GM19463 (cell line): ENCODE results near the gene RAD23B.
"Not testable (repeated sequence)": the region's sequence is repeated elsewhere in the genome, so short reads cannot be mapped to it uniquely, and the experiment has no call there.

Experiments used
- ATAC-seq: cut with Tn5 transposase; IDR thresholded peaks from one replicate; pipeline ENCODE4 v1.9.1; 2021; ENCODE audit warnings: mild to moderate bottlenecking, moderate library complexity; ENCODE audit not compliant: unreplicated experiment

The RAD23B gene

GRCh38 chr9:107282759-107283622 lies at the start of gene RAD23B:
Gene RAD23B (plus strand): TSS chr9:107283279. CDS start chr9:107283630, 351 bp downstream.
- peak; percentile 83 for ATAC-seq

DNA sequence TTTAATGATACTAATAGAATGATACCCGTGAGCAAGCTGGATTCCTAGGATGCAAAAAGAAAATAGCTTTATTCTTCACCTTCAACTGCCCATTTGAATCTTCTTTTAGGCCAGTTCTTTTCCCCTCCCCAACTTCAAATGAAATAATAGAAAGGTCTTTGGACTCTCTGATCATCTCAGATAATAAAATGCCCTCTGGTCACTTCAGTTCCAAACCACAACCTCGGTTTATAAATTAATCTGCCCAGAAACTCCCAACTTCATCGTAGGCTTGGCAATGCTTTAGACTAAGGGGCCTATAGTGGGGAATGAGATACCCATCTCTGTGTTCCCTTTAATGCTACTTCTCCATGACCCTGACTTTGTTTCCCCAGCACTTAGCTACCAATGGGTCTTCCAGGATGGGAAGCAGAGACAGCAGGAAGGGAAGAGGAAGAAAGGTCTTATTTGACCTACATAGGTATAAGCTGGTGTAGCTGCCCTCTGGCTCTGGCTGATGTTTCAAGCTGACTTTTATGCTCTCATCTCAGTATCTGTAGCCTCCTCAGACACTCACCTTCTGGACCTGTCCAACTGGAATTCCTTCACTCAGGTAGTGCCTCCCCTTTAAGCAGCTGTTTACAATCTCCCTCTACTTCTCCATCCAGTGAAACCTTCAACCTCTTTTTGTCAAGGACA lies 47.2 kb upstream of the RAD23B start:
- no peak for ATAC-seq

DNA sequence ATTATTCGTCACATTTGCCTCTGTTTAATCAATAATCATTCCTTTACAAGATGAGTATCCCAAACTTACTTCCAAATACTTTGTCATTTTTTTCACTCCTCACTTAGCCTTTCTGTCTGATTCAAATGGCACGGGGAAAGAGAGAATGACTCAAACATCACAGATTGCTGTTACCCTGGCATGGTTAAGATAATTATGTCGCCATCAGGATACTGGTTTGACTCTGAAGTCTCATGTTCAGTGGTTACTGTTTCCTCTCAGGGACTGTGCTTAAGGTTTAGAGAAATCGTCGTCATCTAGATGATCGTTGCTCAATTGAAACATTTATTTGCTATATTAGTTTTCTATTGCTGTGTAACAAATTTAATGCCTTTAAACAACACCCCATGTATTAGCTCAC lies 45.2 kb upstream of the RAD23B start:
- no peak for ATAC-seq

GRCh38 chr9:107239474-107239873 lies 43.6 kb upstream of the RAD23B start:
- ATAC-seq = no peak

GRCh38 chr9:107240260-107240659 lies 42.8 kb upstream of the RAD23B start:
- ATAC-seq = no peak

DNA sequence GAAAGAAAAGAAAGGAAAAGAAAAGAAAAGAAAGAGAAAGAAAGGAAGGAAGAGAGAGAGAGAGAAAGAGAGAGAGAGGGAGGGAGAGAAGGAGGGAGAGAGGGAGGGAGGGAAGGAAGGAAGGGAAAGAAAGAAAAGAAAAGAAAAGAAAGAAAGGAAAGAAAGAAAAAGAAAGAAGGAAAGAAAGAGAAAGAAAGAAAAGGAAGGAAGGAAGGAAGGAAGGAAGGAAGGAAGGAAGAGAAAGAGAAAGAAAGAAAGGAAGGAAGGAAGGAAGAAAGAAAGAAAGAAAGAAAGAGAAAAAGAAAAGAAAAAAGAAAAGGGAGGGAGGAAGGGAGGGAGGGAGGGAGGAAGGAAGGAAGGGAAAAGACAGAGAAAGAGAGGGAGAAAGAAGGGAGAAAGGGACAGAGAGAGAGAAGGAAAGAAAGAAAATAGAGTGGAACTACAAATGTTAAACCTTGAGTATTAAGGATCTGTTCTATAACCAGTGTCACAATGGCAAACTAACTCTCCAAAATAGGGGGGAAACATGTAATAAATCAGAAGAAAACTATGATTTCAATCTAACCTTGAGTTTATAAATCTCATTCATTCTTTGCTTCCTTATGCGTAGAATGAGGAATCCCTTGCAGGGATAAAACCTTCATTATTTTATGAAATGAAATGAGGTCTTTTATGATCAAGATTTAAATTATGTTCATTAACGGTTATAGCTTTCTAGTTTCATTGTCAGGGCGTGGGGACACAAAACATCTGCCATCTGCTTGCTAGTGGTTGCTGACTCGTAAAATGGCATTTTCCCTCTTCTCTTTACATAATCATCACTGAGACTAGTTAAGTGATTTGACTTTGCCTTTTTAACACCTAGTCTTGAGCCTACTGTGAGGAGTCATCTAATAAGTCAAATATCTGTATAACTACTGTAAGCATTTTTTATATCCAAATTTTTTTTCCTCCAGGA lies 40.7 kb upstream of the RAD23B start:
- ATAC-seq = no peak

GRCh38 chr9:107243742-107244141 lies 39.3 kb upstream of the RAD23B start:
- peak; percentile 82 for ATAC-seq

DNA sequence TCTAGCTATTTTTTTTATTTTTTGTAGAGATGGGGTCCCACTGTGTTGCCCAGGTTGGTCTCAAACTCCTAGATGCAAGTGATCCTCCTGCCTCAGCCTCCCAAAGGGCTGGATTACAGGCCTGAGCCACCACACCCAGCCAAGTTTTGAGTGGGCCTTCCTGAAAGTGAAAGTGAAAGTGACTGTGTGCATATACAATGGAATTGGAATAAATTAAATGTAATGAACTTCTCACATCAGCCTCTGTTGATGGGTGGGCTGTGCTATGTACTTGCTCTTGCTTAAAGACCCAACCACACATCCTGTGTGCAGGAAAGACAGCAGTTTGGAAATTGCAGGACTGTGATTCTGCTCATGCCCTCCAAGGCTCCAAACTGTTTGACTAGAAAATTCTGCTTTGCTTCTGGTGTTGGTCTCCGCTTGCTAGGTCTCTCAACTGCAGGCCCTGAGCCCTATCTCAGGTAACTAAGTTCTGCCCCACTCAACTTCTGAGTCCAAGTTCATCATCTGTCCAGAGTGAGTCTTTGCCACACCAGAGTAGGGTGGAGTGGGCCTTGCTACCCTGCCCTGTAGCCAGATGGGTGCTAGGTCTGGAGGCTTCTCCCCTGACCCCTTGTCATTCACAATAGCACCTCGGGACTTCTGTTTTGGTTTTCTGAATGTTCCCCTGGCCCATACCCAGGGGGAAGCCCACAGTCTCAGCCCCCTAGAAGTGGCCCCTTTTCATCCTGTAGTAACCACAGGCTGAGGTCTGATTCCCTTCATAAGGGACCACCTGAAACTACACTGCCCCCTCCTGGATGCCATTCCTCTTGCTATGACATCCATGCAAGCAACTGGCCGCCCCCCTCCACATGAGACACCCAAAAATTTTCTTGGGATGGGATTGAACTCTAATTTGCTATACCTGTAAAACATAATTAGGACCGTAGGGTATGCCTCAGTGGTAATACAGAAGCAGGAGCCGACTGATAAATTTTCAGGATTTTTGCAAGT lies 36.5 kb upstream of the RAD23B start:
- no peak for ATAC-seq

DNA sequence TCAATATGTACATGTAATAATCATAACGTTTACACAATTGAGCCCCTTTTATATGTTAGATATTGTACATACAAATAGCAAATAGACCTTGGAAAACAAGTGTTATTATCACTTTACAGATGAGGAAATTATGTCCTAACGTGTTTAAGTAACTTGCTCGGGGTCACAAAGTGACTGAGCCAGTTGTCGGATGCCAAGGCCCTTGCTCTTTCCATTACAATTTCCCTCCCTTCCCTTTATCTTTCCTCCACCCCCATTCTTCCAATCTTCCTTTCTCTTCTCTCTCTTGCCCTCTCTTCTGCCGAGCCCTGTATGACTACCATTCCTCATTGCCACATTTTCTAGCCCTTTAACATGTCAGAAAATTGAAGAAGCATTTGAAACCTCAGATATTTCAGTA lies 34.4 kb upstream of the RAD23B start:
- no peak for ATAC-seq

DNA sequence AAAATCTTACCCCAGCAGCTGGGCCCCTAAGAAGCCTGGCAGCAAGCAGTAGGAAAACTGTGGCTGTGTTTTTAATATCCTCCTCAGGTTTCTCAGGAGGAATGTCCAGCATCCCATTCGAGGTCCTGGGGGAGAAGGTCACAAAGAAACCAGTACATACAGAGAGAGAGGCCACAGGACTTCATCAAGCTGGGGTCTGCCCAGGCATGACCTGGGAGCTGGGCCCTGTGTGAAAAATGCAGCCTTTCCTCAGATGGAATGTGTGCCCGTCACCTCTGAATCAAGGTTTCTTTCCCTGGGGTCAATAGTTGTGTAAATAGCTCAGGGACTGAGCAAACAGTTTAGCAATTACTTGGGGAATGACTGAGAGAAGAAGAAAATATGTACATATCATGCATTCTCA lies 33.9 kb upstream of the RAD23B start:
- no peak for ATAC-seq

GRCh38 chr9:107249665-107250285 lies 33.3 kb upstream of the RAD23B start:
- ATAC-seq = no peak

- no peak for ATAC-seq
Observed at GRCh38 chr9:107251756-107252322, 31.2 kb upstream of the RAD23B start.

DNA sequence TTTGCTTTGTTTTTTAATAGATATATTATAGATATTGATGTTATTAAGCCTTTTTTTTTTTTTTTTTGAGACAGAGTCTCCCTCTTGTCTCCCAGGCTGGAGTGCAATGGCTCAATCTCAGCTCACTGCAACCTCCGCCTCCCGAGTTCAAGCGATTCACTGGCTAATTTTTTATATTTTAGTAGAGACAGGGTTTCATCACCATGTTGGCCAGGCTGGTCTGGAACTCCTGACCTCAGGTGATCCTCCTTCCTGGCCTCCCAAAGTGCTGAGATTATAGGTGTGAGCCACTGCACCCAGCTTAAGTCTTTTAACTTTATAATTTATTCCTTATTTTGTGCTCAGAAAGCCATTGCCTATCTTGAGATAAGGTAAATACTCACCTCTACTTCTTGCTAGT lies 24.2 kb upstream of the RAD23B start:
- no peak for ATAC-seq

DNA sequence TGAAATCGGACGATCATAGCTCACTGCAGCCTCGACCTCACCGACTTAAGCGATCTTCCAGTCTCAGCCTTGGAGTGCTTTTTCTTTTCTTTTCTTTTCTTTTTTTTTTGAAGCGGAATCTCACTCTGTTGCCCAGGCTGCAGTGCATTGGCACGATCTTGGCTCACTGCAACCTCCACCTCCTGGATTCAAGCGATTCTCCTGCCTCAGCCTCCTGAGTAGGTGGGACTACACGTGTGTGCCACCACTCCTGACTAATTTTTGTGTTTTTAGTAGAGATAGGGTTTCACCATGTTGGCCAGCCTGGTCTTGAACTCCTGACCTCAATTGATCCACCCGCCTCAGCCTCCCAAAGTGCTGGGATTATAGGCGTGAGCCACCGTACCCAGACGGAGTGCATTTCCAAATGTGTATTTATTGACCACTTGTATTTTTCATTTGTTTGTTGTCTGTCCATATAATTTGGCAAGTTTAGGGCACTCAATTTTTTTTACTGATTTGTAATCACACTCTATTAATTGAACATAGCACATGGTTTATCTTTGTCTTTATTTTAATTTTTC lies 23.2 kb upstream of the RAD23B start:
- not testable (repeated sequence) for ATAC-seq

- ATAC-seq = peak; percentile 97
Observed at GRCh38 chr9:107260437-107261081, 22.5 kb upstream of the RAD23B start.

DNA sequence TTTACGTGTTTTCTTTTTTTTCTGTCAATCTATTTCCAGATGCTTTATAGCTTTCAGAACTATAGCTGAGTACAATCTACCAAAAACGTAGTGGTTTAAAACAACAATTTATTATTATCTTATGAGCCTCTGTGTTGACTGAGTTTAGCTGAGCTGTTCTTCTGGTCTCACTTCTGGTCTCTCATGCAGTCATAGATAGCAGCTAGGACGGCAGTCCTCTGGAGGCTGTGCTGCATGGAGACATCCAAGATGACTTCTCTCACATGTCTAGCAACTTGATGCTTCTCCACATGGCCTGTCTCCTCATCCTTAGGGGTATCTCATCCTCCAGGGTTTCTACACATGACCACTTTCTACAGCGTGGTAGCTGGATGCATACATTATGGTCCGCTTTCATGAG lies 22.0 kb upstream of the RAD23B start:
- peak; percentile 9 for ATAC-seq

DNA sequence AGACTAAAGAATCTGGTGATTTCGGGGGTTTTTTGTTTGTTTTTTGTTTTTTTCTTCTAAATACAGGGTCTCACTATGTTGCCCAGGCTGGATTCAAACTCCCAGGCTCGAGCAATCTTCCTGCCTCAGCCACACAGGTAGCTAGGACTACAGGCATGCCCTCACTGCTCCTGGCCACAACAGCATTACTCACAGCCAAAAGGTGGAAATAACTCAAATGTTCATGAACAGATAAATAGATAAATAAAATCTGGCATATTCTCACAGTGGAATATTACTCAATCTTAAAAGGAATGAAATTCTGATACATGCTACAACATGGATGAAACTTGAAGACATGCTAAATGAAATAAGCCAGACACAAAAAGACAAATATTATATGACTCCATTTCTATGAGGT lies 19.8 kb upstream of the RAD23B start:
- ATAC-seq = no peak

- ATAC-seq = no peak
Observed at GRCh38 chr9:107266624-107267368, 16.3 kb upstream of the RAD23B start.
